SK-N-SH treated with all-trans-retinoic acid at 6 μM for 48 hours (cell line): ENCODE results near the gene IGSF6.

ENCODE experiments used
- ATAC-seq: fragments of 200-7000 bp; cut with Tn5 transposase; 3 replicates; pipeline ENCODE4 v1.9.1; 2020; ENCODE audit warnings: mild to moderate bottlenecking, moderate library complexity
- ARNTL ChIP-seq: fragments of 450-650 bp; formaldehyde crosslinking; IDR thresholded peaks from 2 replicates; pipeline ENCODE4 v1.5.0; 2020; ENCODE audit warnings: low read depth, mild to moderate bottlenecking, moderate library complexity, borderline replicate concordance
- BACH2 ChIP-seq: fragments of 250-450 bp; sonication (Bioruptor Pico); IDR thresholded peaks from 2 replicates; pipeline ENCODE4 v1.9.0; 2021; ENCODE audit warnings: mild to moderate bottlenecking, borderline replicate concordance
- CREB5 ChIP-seq: fragments of 250-450 bp; sonication (Bioruptor Pico); IDR thresholded peaks from 2 replicates; pipeline ENCODE4 v1.5.1; 2020; ENCODE audit warnings: low read depth, mild to moderate bottlenecking, moderate library complexity
- CSDC2 ChIP-seq: fragments of 250-450 bp; sonication (Bioruptor Pico); IDR thresholded peaks from 2 replicates; pipeline ENCODE4 v1.5.0; 2020; ENCODE audit warnings: mild to moderate bottlenecking, moderate library complexity
- ESRRG ChIP-seq: fragments of 250-450 bp; sonication (Bioruptor Pico); IDR thresholded peaks from 2 replicates; pipeline ENCODE4 v1.6.1; 2021; ENCODE audit warnings: mild to moderate bottlenecking
- GLIS3 ChIP-seq: fragments of 250-450 bp; sonication (Bioruptor Pico); IDR thresholded peaks from 2 replicates; pipeline ENCODE4 v1.5.0; 2020; ENCODE audit warnings: mild to moderate bottlenecking, moderate library complexity
- ISL1 ChIP-seq: fragments of 250-450 bp; sonication (Bioruptor Pico); IDR thresholded peaks from 2 replicates; pipeline ENCODE4 v2.1.2; 2022; ENCODE audit warnings: mild to moderate bottlenecking, moderate library complexity
- PATZ1 ChIP-seq: fragments of 250-450 bp; sonication (Bioruptor Pico); IDR thresholded peaks from 2 replicates; pipeline ENCODE4 v1.8.0; 2020; ENCODE audit warnings: mild to moderate bottlenecking, moderate library complexity, borderline replicate concordance
- PPARA ChIP-seq: fragments of 250-450 bp; sonication (Bioruptor Pico); IDR thresholded peaks from 2 replicates; pipeline ENCODE4 v1.5.0; 2020; ENCODE audit warnings: mild to moderate bottlenecking, borderline replicate concordance
- RARB ChIP-seq: fragments of 250-450 bp; sonication (Bioruptor Pico); IDR thresholded peaks from 2 replicates; pipeline ENCODE4 v1.8.0; 2021; ENCODE audit warnings: mild to moderate bottlenecking, moderate library complexity
- SNAI2 ChIP-seq: fragments of 250-450 bp; sonication (Bioruptor Pico); IDR thresholded peaks from 2 replicates; pipeline ENCODE4 v1.5.0; 2020; ENCODE audit warnings: mild to moderate bottlenecking, moderate library complexity
- TCF4 ChIP-seq: fragments of 250-450 bp; sonication (Bioruptor Pico); IDR thresholded peaks from 2 replicates; pipeline ENCODE4 v1.8.0; 2021; ENCODE audit warnings: mild to moderate bottlenecking, moderate library complexity, borderline replicate concordance
- TOX ChIP-seq: fragments of 250-450 bp; sonication (Bioruptor Pico); IDR thresholded peaks from 2 replicates; pipeline ENCODE4 v1.8.0; 2021; ENCODE audit warnings: mild to moderate bottlenecking, moderate library complexity, borderline replicate concordance
- ZC3H10 ChIP-seq: fragments of 250-450 bp; sonication (Bioruptor Pico); IDR thresholded peaks from 2 replicates; pipeline ENCODE4 v1.5.1; 2021; ENCODE audit warnings: mild to moderate bottlenecking, moderate library complexity
- ZFP3 ChIP-seq: fragments of 250-450 bp; sonication (Bioruptor Pico); IDR thresholded peaks from 2 replicates; pipeline ENCODE4 v1.5.0; 2020; ENCODE audit warnings: mild to moderate bottlenecking, moderate library complexity
- ZFP30 ChIP-seq: fragments of 450-650 bp; formaldehyde crosslinking; IDR thresholded peaks from 2 replicates; pipeline ENCODE4 v1.5.0; 2022; ENCODE audit warnings: mild to moderate bottlenecking, moderate library complexity
- ZNF565 ChIP-seq: fragments of 450-650 bp; formaldehyde crosslinking; conservative IDR thresholded peaks from 2 replicates; pipeline ENCODE4 v1.5.0; 2020; ENCODE audit warnings: low read depth, mild to moderate bottlenecking, moderate library complexity
- ZNF70 ChIP-seq: fragments of 450-650 bp; formaldehyde crosslinking; IDR thresholded peaks from 2 replicates; pipeline ENCODE4 v1.5.0; 2020; ENCODE audit warnings: mild to moderate bottlenecking, moderate library complexity
- TF ChIP-seq, protein P1 (sequence below): fragments of 250-450 bp; sonication (Bioruptor Pico); IDR thresholded peaks from 2 replicates; pipeline ENCODE4 v1.5.1; 2021; ENCODE audit warnings: mild to moderate bottlenecking, moderate library complexity
- TF ChIP-seq, protein P2 (sequence below): fragments of 250-450 bp; sonication (Bioruptor Pico); IDR thresholded peaks from 2 replicates; pipeline ENCODE4 v1.8.0; 2021; ENCODE audit warnings: low read depth, mild to moderate bottlenecking, moderate library complexity, borderline replicate concordance

The IGSF6 gene

GRCh38 chr16:21602785-21603184 is 49.6 kb downstream of the IGSF6 start (continued):
- TF ChIP-seq SNAI2 (no peak), ZNF70 (CRISPR knock-in tag) (no peak), RARB (CRISPR knock-in tag) (no peak), ESRRG (CRISPR knock-in tag) (no peak), TCF4 (CRISPR knock-in tag) (no peak), CSDC2 (CRISPR knock-in tag) (no peak), ZFP30 (CRISPR knock-in tag) (no peak), PATZ1 (CRISPR knock-in tag) (no peak)
- TF ChIP-seq, protein P1, sequence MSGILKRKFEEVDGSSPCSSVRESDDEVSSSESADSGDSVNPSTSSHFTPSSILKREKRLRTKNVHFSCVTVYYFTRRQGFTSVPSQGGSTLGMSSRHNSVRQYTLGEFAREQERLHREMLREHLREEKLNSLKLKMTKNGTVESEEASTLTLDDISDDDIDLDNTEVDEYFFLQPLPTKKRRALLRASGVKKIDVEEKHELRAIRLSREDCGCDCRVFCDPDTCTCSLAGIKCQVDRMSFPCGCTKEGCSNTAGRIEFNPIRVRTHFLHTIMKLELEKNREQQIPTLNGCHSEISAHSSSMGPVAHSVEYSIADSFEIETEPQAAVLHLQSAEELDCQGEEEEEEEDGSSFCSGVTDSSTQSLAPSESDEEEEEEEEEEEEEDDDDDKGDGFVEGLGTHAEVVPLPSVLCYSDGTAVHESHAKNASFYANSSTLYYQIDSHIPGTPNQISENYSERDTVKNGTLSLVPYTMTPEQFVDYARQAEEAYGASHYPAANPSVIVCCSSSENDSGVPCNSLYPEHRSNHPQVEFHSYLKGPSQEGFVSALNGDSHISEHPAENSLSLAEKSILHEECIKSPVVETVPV (CRISPR knock-in tag) = no peak
- TF ChIP-seq, all 23 proteins: peak for 0

GRCh38 chr16:21600031-21600773 is 52.2 kb downstream of the IGSF6 start:
- peak; percentile 2 for ATAC-seq
- TF ChIP-seq GLIS3 (CRISPR knock-in tag) (no peak), SNAI2 (no peak), ZNF70 (CRISPR knock-in tag) (no peak), PPARA (no peak), TOX (CRISPR knock-in tag) (no peak), ZFP3 (CRISPR knock-in tag) (no peak), ZFP30 (CRISPR knock-in tag) (no peak), RARB (CRISPR knock-in tag) (no peak), ARNTL (no peak), PATZ1 (CRISPR knock-in tag) (no peak), ISL1 (CRISPR knock-in tag) (no peak), CREB5 (CRISPR knock-in tag) (no peak), ZNF565 (CRISPR knock-in tag) (no peak), BACH2 (no peak), ZC3H10 (no peak), ESRRG (CRISPR knock-in tag) (no peak)

DNA sequence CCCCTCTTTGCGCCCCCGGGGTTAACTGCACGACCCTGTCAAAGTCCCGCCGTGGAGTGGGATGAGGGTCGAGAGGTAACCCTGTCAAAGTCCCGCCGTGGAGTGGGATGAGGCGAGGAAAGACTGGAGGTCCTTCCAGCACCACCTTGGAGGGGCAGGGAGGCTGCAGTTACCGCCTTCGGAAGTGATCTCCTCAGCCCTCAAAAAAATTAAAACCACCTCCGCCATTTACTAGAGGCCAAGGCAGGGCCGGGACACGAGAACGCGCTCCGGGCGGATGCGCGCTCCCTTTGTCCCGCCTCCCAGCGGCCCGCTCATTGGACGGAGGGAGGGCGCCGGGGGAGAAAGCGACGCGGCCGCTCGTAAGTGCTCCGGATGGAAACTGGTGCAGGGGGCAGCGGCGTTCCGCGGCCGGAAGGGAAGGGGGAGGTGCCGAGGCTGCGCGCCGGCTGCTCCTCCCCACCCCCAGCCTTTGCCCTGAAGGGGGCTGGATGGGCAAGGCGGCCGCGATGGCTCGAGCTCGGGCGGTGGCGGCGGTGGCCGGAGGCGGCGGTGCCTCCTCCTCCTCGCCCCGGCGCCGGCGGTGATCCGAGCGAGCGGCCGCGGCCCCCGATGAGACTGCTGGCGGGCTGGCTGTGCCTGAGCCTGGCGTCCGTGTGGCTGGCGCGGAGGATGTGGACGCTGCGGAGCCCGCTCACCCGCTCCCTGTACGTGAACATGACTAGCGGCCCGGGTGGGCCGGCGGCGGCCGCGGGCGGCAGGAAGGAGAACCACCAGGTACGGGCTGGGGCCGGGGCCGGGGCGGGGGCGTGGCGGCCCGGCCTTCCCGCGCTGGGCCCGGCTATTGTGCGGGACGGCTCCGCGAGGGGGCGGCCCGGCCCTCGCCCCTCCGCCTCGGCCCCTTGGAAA is 53.0 kb downstream of the IGSF6 start, which contains the start of gene METTL9:
METTL9 (plus strand) TSS at position 456 of the 909 bp plus-strand sequence; CDS start at position 613, 157 bp downstream.
- peak; percentile 96 for ATAC-seq
- TF ChIP-seq ISL1 (CRISPR knock-in tag) = no peak
- TF ChIP-seq, protein P2, sequence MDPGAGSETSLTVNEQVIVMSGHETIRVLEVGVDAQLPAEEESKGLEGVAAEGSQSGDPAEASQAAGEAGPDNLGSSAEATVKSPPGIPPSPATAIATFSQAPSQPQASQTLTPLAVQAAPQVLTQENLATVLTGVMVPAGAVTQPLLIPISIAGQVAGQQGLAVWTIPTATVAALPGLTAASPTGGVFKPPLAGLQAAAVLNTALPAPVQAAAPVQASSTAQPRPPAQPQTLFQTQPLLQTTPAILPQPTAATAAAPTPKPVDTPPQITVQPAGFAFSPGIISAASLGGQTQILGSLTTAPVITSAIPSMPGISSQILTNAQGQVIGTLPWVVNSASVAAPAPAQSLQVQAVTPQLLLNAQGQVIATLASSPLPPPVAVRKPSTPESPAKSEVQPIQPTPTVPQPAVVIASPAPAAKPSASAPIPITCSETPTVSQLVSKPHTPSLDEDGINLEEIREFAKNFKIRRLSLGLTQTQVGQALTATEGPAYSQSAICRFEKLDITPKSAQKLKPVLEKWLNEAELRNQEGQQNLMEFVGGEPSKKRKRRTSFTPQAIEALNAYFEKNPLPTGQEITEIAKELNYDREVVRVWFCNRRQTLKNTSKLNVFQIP (CRISPR knock-in tag) = 0 out of 2 replicates have a peak, but pooled peaks have one; percentile 16
